Mesendoderm (in vitro differentiated cells): ENCODE data around the gene PIK3CB.
"Not testable (repeated sequence)": the region's sequence is repeated elsewhere in the genome, so short reads cannot be mapped to it uniquely, and the experiment has no call there.

Experiments used
- DNase-seq: peaks from one replicate; pipeline ENCODE4 v3.0.0; 2013
- H2AK5ac ChIP-seq: 2 replicates; pipeline ENCODE4 v1.6.1; 2013; ENCODE audit warnings: low read length, inconsistent platforms
- H2BK120ac ChIP-seq: 2 replicates; pipeline ENCODE4 v1.6.1; 2013; ENCODE audit warnings: low read depth, mild to moderate bottlenecking, low read length, moderate library complexity, mixed read lengths
- H2BK15ac ChIP-seq: replicated peaks from 2 replicates; pipeline ENCODE4 v1.6.1; 2013; ENCODE audit warnings: low read depth, mild to moderate bottlenecking, moderate library complexity
- H2BK5ac ChIP-seq: 2 replicates; pipeline ENCODE4 v1.6.1; 2013; ENCODE audit warnings: low read length, inconsistent platforms
- H3K18ac ChIP-seq: 2 replicates; pipeline ENCODE4 v1.6.1; 2013; ENCODE audit warnings: mild to moderate bottlenecking, low read length, mixed read lengths
- H3K23ac ChIP-seq: one replicate; pipeline ENCODE4 v1.6.1; 2013; ENCODE audit warnings: low read length
- H3K27ac ChIP-seq: 2 replicates; pipeline ENCODE4 v1.5.1; 2013; ENCODE audit warnings: low read depth, mild to moderate bottlenecking, inconsistent platforms, low read length, moderate library complexity
- H3K27me3 ChIP-seq: 2 replicates; pipeline ENCODE4 v1.6.1; 2013; ENCODE audit warnings: low read length, control low read depth, mild to moderate bottlenecking, inconsistent platforms; ENCODE audit not compliant: insufficient read depth, poor library complexity
- H3K36me3 ChIP-seq: 2 replicates; pipeline ENCODE4 v1.6.1; 2013; ENCODE audit warnings: low read length, inconsistent platforms; ENCODE audit not compliant: control insufficient read depth, insufficient read depth
- H3K4ac ChIP-seq: one replicate; pipeline ENCODE4 v1.6.1; 2013; ENCODE audit warnings: low read depth, mild to moderate bottlenecking, low read length, moderate library complexity
- H3K4me1 ChIP-seq: 2 replicates; pipeline ENCODE4 v1.6.1; 2013; ENCODE audit warnings: low read depth, low read length, inconsistent platforms; ENCODE audit not compliant: control insufficient read depth
- H3K4me2 ChIP-seq: 2 replicates; pipeline ENCODE4 v1.6.1; 2013; ENCODE audit warnings: low read length
- H3K4me3 ChIP-seq: 2 replicates; pipeline ENCODE4 v1.5.1; 2013; ENCODE audit warnings: mild to moderate bottlenecking, low read length
- H3K56ac ChIP-seq: one replicate; pipeline ENCODE4 v1.6.1; 2013; ENCODE audit warnings: low read length
- H3K79me1 ChIP-seq: 2 replicates; pipeline ENCODE4 v1.6.1; 2013; ENCODE audit warnings: low read length, inconsistent platforms
- H3K79me2 ChIP-seq: 2 replicates; pipeline ENCODE4 v1.6.1; 2013; ENCODE audit warnings: mild to moderate bottlenecking, low read length; ENCODE audit not compliant: control insufficient read depth, insufficient read depth
- H3K9ac ChIP-seq: 2 replicates; pipeline ENCODE4 v1.6.1; 2013; ENCODE audit warnings: low read length, inconsistent platforms
- H4K5ac ChIP-seq: one replicate; pipeline ENCODE4 v1.6.1; 2013; ENCODE audit warnings: low read length
- H4K8ac ChIP-seq: one replicate; pipeline ENCODE4 v1.6.1; 2013; ENCODE audit warnings: low read depth, mild to moderate bottlenecking, control low read depth, low read length, moderate library complexity
- WGBS: extraction: QIAGEN DNeasy Blood & Tissue Kit; methylation state at CpG from one replicate; pipeline ENCODE4 v1.1.7; 2013; ENCODE audit warnings: low lambda C conversion rate, missing lambda C conversion rate; ENCODE audit not compliant: insufficient coverage; ENCODE audit errors: extremely low coverage; 5-methylcytosine and 5-hydroxymethylcytosine counted together

PIK3CB gene

DNA sequence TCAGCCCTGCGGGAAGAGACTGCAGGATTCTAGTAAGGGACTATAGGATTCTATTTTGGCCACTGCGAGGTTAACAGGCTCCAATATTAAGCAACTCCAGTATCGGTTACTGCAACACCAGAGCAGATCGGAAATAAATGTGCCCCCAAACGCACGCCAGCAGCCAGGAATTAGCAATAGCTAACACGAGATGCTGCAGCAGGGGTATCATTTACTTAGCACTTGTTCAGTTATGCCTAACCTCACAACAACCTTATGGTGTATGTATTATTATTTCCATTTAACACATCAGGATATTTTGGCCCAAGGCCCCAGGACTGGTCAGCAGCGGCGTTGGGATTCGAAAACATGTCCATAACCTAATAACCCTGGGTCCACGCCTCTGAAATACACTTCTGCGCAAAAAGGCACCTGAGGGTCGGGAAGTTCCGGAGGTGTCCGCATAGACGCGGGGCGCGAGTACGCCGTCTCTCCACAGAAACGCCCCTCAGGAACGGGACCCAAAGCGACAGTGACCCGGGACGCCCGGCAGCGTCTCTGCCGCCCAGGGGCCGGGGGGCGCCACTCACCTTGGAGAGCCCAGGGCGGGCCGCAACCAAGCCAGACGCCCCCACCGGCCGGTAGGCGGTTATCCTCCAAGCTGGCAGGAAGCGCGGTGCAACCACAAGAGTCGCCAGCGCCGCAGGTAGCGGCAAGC lies 681 bp downstream of the PIK3CB start:
- no CpG with 5 or more reads among the region's 43 CpGs for WGBS
- DNase-seq = peak; percentile 91
- peak overlapping the region; percentile 92 for H3K56ac ChIP-seq
- H3K4me1 ChIP-seq = peaks cover 5% of the 10 kb centered on the region
- peak overlapping the region; percentile 35 for H3K18ac ChIP-seq
- H3K79me2 ChIP-seq = peaks cover 43% of the 10 kb centered on the region
- peaks cover 6% of the 10 kb centered on the region for H3K79me1 ChIP-seq
- H3K4ac ChIP-seq = peak overlapping the region; percentile 88
- H4K8ac ChIP-seq = no peak overlapping the region
- peak overlapping the region; percentile 98 for H3K4me3 ChIP-seq
- H3K9ac ChIP-seq = peak overlapping the region; percentile 90
- H3K4me2 ChIP-seq = peak overlapping the region; percentile 63
- peak overlapping the region; percentile 45 for H2BK5ac ChIP-seq
- H3K23ac ChIP-seq = peak overlapping the region; percentile 91
- peak overlapping the region; percentile 96 for H3K27ac ChIP-seq
- H4K5ac ChIP-seq = no peak overlapping the region
- H2BK15ac ChIP-seq = no peak overlapping the region
- no peaks in the 10 kb centered on the region for H3K27me3 ChIP-seq
- H3K36me3 ChIP-seq = no peaks in the 10 kb centered on the region
- no peak overlapping the region for H2BK120ac ChIP-seq
- peak overlapping the region; percentile 88 for H2AK5ac ChIP-seq

GRCh38 chr3:138832473-138833057 lies 2.2 kb downstream of the PIK3CB start:
- H3K4me3 ChIP-seq, H4K5ac ChIP-seq, H3K27ac ChIP-seq, H2BK5ac ChIP-seq, H3K27me3 ChIP-seq, H3K36me3 ChIP-seq, H3K4me1 ChIP-seq, H2BK120ac ChIP-seq, H2BK15ac ChIP-seq, H3K4ac ChIP-seq, DNase-seq, H3K79me1 ChIP-seq, H3K23ac ChIP-seq, H3K9ac ChIP-seq, H2AK5ac ChIP-seq, H3K4me2 ChIP-seq: not testable (repeated sequence)
- Histone ChIP-seq H3K56ac (peak overlapping the region; percentile 56), H3K79me2 (peaks cover 50% of the 10 kb centered on the region), H4K8ac (peak overlapping the region; percentile 56), H3K18ac (peak overlapping the region; percentile 52)
- WGBS = no CpG with 5 or more reads among the region's 27 CpGs

GRCh38 chr3:138829886-138830510 lies 4.7 kb downstream of the PIK3CB start:
- DNase-seq = peak; percentile 16
- peaks cover 65% of the 10 kb centered on the region for H3K79me2 ChIP-seq
- H2AK5ac ChIP-seq = no peak overlapping the region
- no peak overlapping the region for H2BK120ac ChIP-seq
- no peak overlapping the region for H4K8ac ChIP-seq
- H3K79me1 ChIP-seq = peaks cover 8% of the 10 kb centered on the region
- H3K9ac ChIP-seq = no peak overlapping the region
- H2BK5ac ChIP-seq = no peak overlapping the region
- no peak overlapping the region for H3K56ac ChIP-seq
- no peak overlapping the region for H3K23ac ChIP-seq
- H3K4me2 ChIP-seq = no peak overlapping the region
- WGBS = no CpG with 5 or more reads among the region's 15 CpGs
- H3K36me3 ChIP-seq = no peaks in the 10 kb centered on the region
- H3K27me3 ChIP-seq = no peaks in the 10 kb centered on the region
- no peak overlapping the region for H2BK15ac ChIP-seq
- H4K5ac ChIP-seq = no peak overlapping the region
- H3K4ac ChIP-seq = no peak overlapping the region
- no peak overlapping the region for H3K18ac ChIP-seq
- H3K4me3 ChIP-seq = no peak overlapping the region
- no peak overlapping the region for H3K27ac ChIP-seq
- H3K4me1 ChIP-seq = peaks cover 5% of the 10 kb centered on the region

DNA sequence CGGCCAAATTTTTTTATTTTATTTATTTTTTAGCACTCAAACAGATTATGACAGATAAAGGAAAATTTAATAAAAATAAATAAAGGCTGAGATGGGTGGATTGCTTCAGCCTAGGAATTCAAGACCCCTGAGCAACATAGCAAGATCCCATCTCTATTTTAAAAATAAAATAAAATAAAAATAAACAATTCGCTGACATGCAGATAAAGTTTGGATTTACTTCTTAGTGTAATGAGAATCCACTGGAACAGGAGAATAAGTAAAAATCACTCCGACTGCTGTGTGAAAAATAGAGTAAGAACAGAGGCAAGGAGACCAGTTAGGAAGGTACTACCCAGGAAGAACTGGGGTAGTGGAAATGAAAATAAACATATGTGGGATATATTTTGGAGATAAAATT lies 5.6 kb downstream of the PIK3CB start:
- Histone ChIP-seq H3K27ac (no peak overlapping the region), H3K36me3 (no peaks in the 10 kb centered on the region), H3K4me1 (peaks cover 7% of the 10 kb centered on the region), H3K79me2 (peaks cover 65% of the 10 kb centered on the region), H2BK120ac (no peak overlapping the region), H3K79me1 (peaks cover 8% of the 10 kb centered on the region), H4K8ac (no peak overlapping the region), H3K56ac (no peak overlapping the region), H3K27me3 (no peaks in the 10 kb centered on the region), H3K4me2 (no peak overlapping the region), H3K4ac (no peak overlapping the region), H3K23ac (no peak overlapping the region), H3K4me3 (no peak overlapping the region), H3K18ac (no peak overlapping the region), H2BK5ac (no peak overlapping the region), H3K9ac (no peak overlapping the region), H2BK15ac (no peak overlapping the region), H4K5ac (no peak overlapping the region), H2AK5ac (no peak overlapping the region)
- no peak for DNase-seq
- WGBS = no CpG with 5 or more reads among the region's 3 CpGs

DNA sequence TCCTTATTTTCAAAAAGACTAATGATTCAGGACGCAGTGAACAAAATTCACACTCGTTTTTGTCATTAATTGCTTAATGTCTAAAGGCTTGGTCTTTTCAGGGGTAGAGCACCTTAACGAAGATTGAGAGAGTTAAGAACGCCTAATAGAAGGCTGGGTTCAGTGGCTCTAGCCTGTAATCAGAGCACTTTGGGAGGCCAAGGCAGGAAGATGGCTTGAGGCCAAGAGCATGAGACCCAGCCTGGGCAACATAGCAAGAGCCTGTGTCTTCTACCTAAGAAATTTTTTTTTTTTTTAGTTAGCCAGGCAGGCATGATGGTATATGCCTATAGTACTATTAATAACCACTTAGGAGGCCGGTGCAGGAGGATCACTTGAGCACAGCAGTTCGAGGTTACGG lies 7.5 kb downstream of the PIK3CB start:
- Histone ChIP-seq H3K23ac (no peak overlapping the region), H3K4me3 (no peak overlapping the region), H2BK5ac (no peak overlapping the region), H2AK5ac (no peak overlapping the region), H3K18ac (no peak overlapping the region), H4K8ac (no peak overlapping the region), H3K4me2 (no peak overlapping the region), H3K4ac (no peak overlapping the region), H3K79me1 (peaks cover 4% of the 10 kb centered on the region), H3K36me3 (no peaks in the 10 kb centered on the region), H3K27ac (no peak overlapping the region), H3K4me1 (peaks cover 7% of the 10 kb centered on the region), H2BK15ac (no peak overlapping the region), H3K56ac (no peak overlapping the region), H3K79me2 (peaks cover 53% of the 10 kb centered on the region), H3K9ac (no peak overlapping the region), H3K27me3 (no peaks in the 10 kb centered on the region), H2BK120ac (no peak overlapping the region), H4K5ac (no peak overlapping the region)
- WGBS = no CpG with 5 or more reads among the region's 7 CpGs
- DNase-seq = no peak
